Neural progenitor cell (in vitro differentiated cells): ENCODE measurements around the gene EPHB4.

ENCODE experiments used
- EZH2 ChIP-seq: fragments of 200-600 bp; sonication (generic); IDR thresholded peaks from 2 replicates; pipeline ENCODE4 v1.6.1; 2017; ENCODE audit warnings: antibody characterized with exemption, mild to moderate bottlenecking, moderate library complexity
- TF ChIP-seq, protein P1 (sequence below): fragments of 200-600 bp; sonication (generic); IDR thresholded peaks from 2 replicates; pipeline ENCODE4 v1.5.1; 2017; ENCODE audit warnings: antibody characterized with exemption, mild to moderate bottlenecking

DNA sequence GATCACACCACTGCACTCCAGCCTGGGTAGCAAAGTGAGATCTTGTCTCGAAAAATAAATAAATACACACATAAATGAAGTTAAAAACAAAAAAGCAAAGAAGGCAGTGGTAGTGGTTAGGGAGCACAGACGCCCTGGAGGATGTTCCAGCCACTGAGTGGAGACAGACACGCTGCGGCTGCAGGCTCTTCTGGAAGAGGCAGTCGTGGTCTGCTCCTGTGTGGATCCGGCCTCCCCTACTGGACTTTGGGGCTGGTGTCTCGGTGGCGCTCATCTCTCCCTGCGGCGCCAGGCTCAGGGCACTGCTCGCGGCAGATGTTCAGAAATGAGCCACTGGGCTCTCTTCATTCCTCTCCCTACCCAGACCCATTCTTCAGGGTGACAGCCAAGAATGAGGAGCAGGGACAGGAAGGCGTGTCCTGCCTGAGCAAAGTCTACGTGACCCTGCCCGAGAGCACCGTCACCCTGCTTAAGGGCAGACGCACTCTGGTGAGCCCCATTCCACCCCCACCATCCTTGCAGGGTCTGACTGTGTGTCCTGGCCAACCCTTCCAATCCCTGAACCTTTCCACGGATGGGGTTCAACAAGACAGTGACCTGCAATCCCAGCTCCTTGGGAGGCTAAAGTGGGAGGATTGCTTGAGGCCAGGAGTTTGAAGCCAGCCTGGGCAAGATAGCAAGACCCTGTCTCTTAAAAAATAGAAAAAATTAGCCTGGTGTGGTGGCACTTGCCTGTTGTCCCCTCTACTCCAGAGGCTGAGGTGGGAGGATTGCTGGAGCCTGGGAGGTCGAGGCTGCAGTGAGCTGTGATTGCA is 67.8 kb downstream of the EPHB4 start:
- TF ChIP-seq, protein P1, sequence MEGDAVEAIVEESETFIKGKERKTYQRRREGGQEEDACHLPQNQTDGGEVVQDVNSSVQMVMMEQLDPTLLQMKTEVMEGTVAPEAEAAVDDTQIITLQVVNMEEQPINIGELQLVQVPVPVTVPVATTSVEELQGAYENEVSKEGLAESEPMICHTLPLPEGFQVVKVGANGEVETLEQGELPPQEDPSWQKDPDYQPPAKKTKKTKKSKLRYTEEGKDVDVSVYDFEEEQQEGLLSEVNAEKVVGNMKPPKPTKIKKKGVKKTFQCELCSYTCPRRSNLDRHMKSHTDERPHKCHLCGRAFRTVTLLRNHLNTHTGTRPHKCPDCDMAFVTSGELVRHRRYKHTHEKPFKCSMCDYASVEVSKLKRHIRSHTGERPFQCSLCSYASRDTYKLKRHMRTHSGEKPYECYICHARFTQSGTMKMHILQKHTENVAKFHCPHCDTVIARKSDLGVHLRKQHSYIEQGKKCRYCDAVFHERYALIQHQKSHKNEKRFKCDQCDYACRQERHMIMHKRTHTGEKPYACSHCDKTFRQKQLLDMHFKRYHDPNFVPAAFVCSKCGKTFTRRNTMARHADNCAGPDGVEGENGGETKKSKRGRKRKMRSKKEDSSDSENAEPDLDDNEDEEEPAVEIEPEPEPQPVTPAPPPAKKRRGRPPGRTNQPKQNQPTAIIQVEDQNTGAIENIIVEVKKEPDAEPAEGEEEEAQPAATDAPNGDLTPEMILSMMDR: no peak
- TF ChIP-seq EZH2: no peak
